HCT116 (cell line): Measurements from ENCODE around the gene TMEM201. TPM values are rescaled to one million over a fixed set of nuclear protein-coding genes. Genes with fewer than 3 reads are reported as not detected.

Experiments used
- ATAC-seq: fragments of 200-7000 bp; cut with Tn5 transposase; 2 replicates; pipeline ENCODE4 v1.9.1; 2020; ENCODE audit warnings: mild to moderate bottlenecking, moderate library complexity
- BruUV-seq: library from RNA; stranded (reverse); fragments of 400-500 nt; replicated peaks from 2 replicates; lab custom pipeline; 2021; lab: Mats Ljungman, UMichigan
- CTCF ChIA-PET: fragments of 300-600 bp; sonication (Branson Sonifier 250); formaldehyde crosslinking; loops from one replicate; lab custom pipeline; 2021; ENCODE audit warnings: antibody characterized with exemption; lab: Charles Lee
- POLR2A ChIA-PET: fragments of 300-600, 350-600 bp; sonication (Branson Sonifier 250); formaldehyde crosslinking; loops from one replicate; lab custom pipeline; 2021; ENCODE audit warnings: antibody characterized with exemption; lab: Charles Lee
- RAD21 ChIA-PET, 2 experiments: fragments of 300-600 bp; sonication (Branson Sonifier 250); formaldehyde crosslinking; loops; one replicate each; lab custom pipeline; 2023; ENCODE audit warnings: low total read pairs in 2 of 2; ENCODE audit not compliant: uncharacterized antibody in 2 of 2, unreplicated experiment in 2 of 2, low non-redundant PET in 1 of 2; lab: Charles Lee
- DNase-seq: peaks from one replicate; pipeline ENCODE4 v3.0.0-alpha.2; 2010; ENCODE audit warnings: low read depth, low spot score
- H2AFZ ChIP-seq: fragments of 200-600 bp; shearing (Covaris generic), sonication (generic); 2 replicates; pipeline ENCODE4 v1.6.1; 2017; ENCODE audit warnings: low read depth, mixed run types, mixed read lengths, antibody characterized with exemption, low read length; ENCODE audit not compliant: poor library complexity, severe bottlenecking
- H3K27ac ChIP-seq: 2 replicates; pipeline ENCODE4 v1.5.1; 2012; ENCODE audit warnings: low read depth, low read length
- H3K27me3 ChIP-seq: fragments of 200-600 bp; sonication (generic); 2 replicates; pipeline ENCODE4 v1.6.1; 2016; ENCODE audit warnings: mixed run types, low read length, mixed read lengths; ENCODE audit not compliant: insufficient read depth
- H3K36me3 ChIP-seq, 2 experiments: fragments of 200-500 bp in 1 of 2; fragments of 200-600 bp in 1 of 2; sonication (Bioruptor generic) in 1 of 2; sonication (generic) in 1 of 2; 2 replicates each; pipeline versions ENCODE4 v1.5.1 to v1.6.1; 2014 to 2016; ENCODE audit warnings: low read length in 2 of 2, inconsistent platforms in 1 of 2, mixed read lengths in 1 of 2, mixed run types in 1 of 2; ENCODE audit not compliant: insufficient read depth in 2 of 2, control insufficient read depth in 1 of 2
- H3K4me1 ChIP-seq, 2 experiments: fragments of 200-600 bp in 1 of 2; sonication (generic) in 1 of 2; 2 replicates each; pipeline versions ENCODE4 v1.5.1 to v1.6.1; 2012 to 2017; ENCODE audit warnings: low read length in 2 of 2, inconsistent platforms in 1 of 2, mild to moderate bottlenecking in 1 of 2, mixed read lengths in 1 of 2, mixed run types in 1 of 2, moderate library complexity in 1 of 2; ENCODE audit not compliant: insufficient read depth in 2 of 2, control insufficient read depth in 1 of 2
- H3K4me2 ChIP-seq: fragments of 200-600 bp; sonication (generic); 2 replicates; pipeline ENCODE4 v1.6.1; 2017; ENCODE audit warnings: mixed run types, low read length, mixed read lengths
- H3K4me3 ChIP-seq, 2 experiments: fragments of 200-600 bp in 1 of 2; sonication (generic) in 1 of 2; replicated peaks in 1 of 2; 2 replicates each; pipeline ENCODE4 v1.5.1; 2011 to 2016; ENCODE audit warnings: low read length in 2 of 2, control low read depth in 1 of 2, low read depth in 1 of 2, mild to moderate bottlenecking in 1 of 2, mixed read lengths in 1 of 2, mixed run types in 1 of 2
- H3K79me2 ChIP-seq: fragments of 200-600 bp; sonication (generic); 2 replicates; pipeline ENCODE4 v1.6.1; 2017; ENCODE audit warnings: mild to moderate bottlenecking, mixed run types, low read length, moderate library complexity, mixed read lengths; ENCODE audit not compliant: insufficient read depth
- H3K9ac ChIP-seq: fragments of 200-600 bp; sonication (generic); 2 replicates; pipeline ENCODE4 v1.6.1; 2016; ENCODE audit warnings: low read length, mixed read lengths
- H3K9me2 ChIP-seq: fragments of 200-600 bp; sonication (generic), shearing (Covaris generic); 2 replicates; pipeline ENCODE4 v1.6.1; 2017; ENCODE audit warnings: mixed run types, mild to moderate bottlenecking, moderate library complexity; ENCODE audit not compliant: insufficient read depth
- H3K9me3 ChIP-seq, 2 experiments: fragments of 200-500 bp in 1 of 2; fragments of 200-600 bp in 1 of 2; sonication (Bioruptor generic) in 1 of 2; sonication (generic) in 1 of 2; 2 replicates each; pipeline ENCODE4 v1.6.1; 2014 to 2017; ENCODE audit warnings: low read length in 2 of 2, mixed read lengths in 2 of 2, inconsistent platforms in 1 of 2, low read depth in 1 of 2, mild to moderate bottlenecking in 1 of 2, mixed run types in 1 of 2, moderate library complexity in 1 of 2; ENCODE audit not compliant: control insufficient read depth in 1 of 2, insufficient read depth in 1 of 2
- H4K20me1 ChIP-seq: fragments of 200-600 bp; sonication (generic), shearing (Covaris generic); 2 replicates; pipeline ENCODE4 v1.6.1; 2017; ENCODE audit warnings: mixed run types, mild to moderate bottlenecking, moderate library complexity; ENCODE audit not compliant: insufficient read depth
- CBX3 ChIP-seq: IDR thresholded peaks from 2 replicates; pipeline ENCODE4 v1.6.1; 2012; ENCODE audit warnings: low read depth
- CEBPB ChIP-seq: IDR thresholded peaks from 2 replicates; pipeline ENCODE4 v1.6.1; 2012; ENCODE audit warnings: low read depth
- EGR1 ChIP-seq: IDR thresholded peaks from 2 replicates; pipeline ENCODE4 v1.6.1; 2012; ENCODE audit warnings: low read depth
- EZH2phosphoT487 ChIP-seq: fragments of 200-600 bp; IDR thresholded peaks from 2 replicates; pipeline ENCODE4 v1.6.1; 2018; ENCODE audit warnings: antibody characterized with exemption, borderline replicate concordance
- FOSL1 ChIP-seq: IDR thresholded peaks from 2 replicates; pipeline ENCODE4 v1.6.1; 2012; ENCODE audit warnings: low read depth
- JUND ChIP-seq: IDR thresholded peaks from 2 replicates; pipeline ENCODE4 v1.6.1; 2012
- POLR2A ChIP-seq: IDR thresholded peaks from 2 replicates; pipeline ENCODE4 v1.7.0; 2011; ENCODE audit warnings: borderline replicate concordance; ENCODE audit not compliant: insufficient read depth, insufficient read length; ENCODE audit errors: extremely low read depth
- POLR2AphosphoS5 ChIP-seq: IDR thresholded peaks from 2 replicates; pipeline ENCODE4 v1.6.1; 2011; ENCODE audit warnings: mild to moderate bottlenecking, low read depth, low read length, moderate library complexity
- RAD21 ChIP-seq: IDR thresholded peaks from 2 replicates; pipeline ENCODE4 v1.6.1; 2012; ENCODE audit warnings: low read depth, mild to moderate bottlenecking
- REST ChIP-seq: IDR thresholded peaks from 2 replicates; pipeline ENCODE4 v1.6.1; 2012; ENCODE audit warnings: low read depth
- SRF ChIP-seq: IDR thresholded peaks from 2 replicates; pipeline ENCODE4 v1.6.1; 2012; ENCODE audit warnings: low read depth
- TCF7L2 ChIP-seq: IDR thresholded peaks from 2 replicates; pipeline ENCODE4 v1.7.0; 2011; ENCODE audit warnings: borderline replicate concordance, inconsistent platforms; ENCODE audit not compliant: insufficient read depth, insufficient read length; ENCODE audit errors: extremely low read depth
- ZFX ChIP-seq: fragments of 450-650 bp; IDR thresholded peaks from 2 replicates; pipeline ENCODE4 v1.6.1; 2017
- ZNF274 ChIP-seq: fragments of 200-500 bp; sonication (Bioruptor generic); IDR thresholded peaks from 2 replicates; pipeline ENCODE4 v1.6.1; 2014; ENCODE audit warnings: mild to moderate bottlenecking, low read depth, low read length, inconsistent platforms
- intact Hi-C: fragments of 100-400 bp; cut with micrococcal nuclease; formaldehyde crosslinking; loops from 2 replicates; pipeline ENCODE4 v1.10.0; 2022
- total RNA-seq: library from RNA; stranded (reverse); gene quantifications from one replicate; pipeline ENCODE4 v1.2.1, GENCODE V29; 2021; ENCODE audit not compliant: unreplicated experiment
- TF ChIP-seq, protein P1 (sequence below): IDR thresholded peaks from 2 replicates; pipeline ENCODE4 v1.6.1; 2012
- TF ChIP-seq, protein P2 (sequence below): IDR thresholded peaks from 2 replicates; pipeline ENCODE4 v1.6.1; 2011; ENCODE audit warnings: mild to moderate bottlenecking, low read length, moderate library complexity; ENCODE audit not compliant: insufficient replicate concordance; ENCODE audit errors: extremely low read depth

Gene TMEM201
- total RNA-seq, 1 experiment from 2014 or later = 27.6 TPM

DNA sequence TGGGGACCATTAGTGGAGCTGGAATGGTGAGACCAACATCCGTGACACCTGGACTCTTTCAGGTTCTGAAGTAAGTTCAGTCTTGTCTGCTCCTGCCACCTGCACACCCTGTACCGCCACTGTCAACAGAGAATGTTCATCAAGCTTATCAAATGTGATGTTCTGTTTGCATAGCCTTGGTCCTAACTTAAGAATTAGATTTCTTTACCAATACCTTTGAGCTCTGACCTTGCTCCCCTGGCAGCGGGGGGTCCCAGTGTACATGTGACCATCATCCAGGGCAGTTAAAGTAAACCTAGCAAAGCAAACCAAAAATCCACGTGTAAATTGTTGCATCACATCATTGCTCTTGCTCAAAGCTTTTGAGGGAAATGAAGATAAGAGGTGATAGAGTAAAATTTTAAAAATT lies 35.0 kb upstream of the TMEM201 start:
- DNase-seq = no peak
- no TSS peak for BruUV-seq
- intact Hi-C loops = no loop called here
- H3K4me2 ChIP-seq = no peak overlapping the region
- H3K9ac ChIP-seq = no peak overlapping the region
- H4K20me1 ChIP-seq = peaks cover 13% of the 10 kb centered on the region
- no peaks in the 10 kb centered on the region for H3K27me3 ChIP-seq
- no peak for ATAC-seq
- H3K36me3 ChIP-seq = peaks cover 17 to 32% of the 10 kb centered on the region in 2 experiments; a peak in 3 of 4 replicates
- RAD21 ChIA-PET = no interaction called here
- POLR2A ChIA-PET = interaction anchor here (0.8 kb wide), 1 partner anchor 15 kb away, joined by 3 read pairs; the partner anchor contains the start of gene SLC25A33
- CTCF ChIA-PET = interaction anchor here (0.7 kb wide), 2 partner anchors 8 to 20 kb away, joined by 3 read pairs; no protein-coding TSS in a partner anchor
- H3K9me3 ChIP-seq = no peaks in the 10 kb centered on the region
- no peaks in the 10 kb centered on the region for H3K9me2 ChIP-seq
- H3K79me2 ChIP-seq = peaks cover 86% of the 10 kb centered on the region
- no peak overlapping the region for H2AFZ ChIP-seq
- no peak for TF ChIP-seq TCF7L2
- TF ChIP-seq CEBPB = no peak
- no peak for TF ChIP-seq ZNF274
- no peak for TF ChIP-seq ZFX
- TF ChIP-seq EGR1 = no peak
- TF ChIP-seq SRF = no peak
- TF ChIP-seq, protein P1, sequence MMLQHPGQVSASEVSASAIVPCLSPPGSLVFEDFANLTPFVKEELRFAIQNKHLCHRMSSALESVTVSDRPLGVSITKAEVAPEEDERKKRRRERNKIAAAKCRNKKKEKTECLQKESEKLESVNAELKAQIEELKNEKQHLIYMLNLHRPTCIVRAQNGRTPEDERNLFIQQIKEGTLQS = no peak
- TF ChIP-seq FOSL1 = no peak
- TF ChIP-seq CBX3 = no peak
- no peak for TF ChIP-seq POLR2A
- TF ChIP-seq RAD21 = no peak
- TF ChIP-seq EZH2phosphoT487 = no peak
- TF ChIP-seq JUND = no peak
- TF ChIP-seq, protein P2, sequence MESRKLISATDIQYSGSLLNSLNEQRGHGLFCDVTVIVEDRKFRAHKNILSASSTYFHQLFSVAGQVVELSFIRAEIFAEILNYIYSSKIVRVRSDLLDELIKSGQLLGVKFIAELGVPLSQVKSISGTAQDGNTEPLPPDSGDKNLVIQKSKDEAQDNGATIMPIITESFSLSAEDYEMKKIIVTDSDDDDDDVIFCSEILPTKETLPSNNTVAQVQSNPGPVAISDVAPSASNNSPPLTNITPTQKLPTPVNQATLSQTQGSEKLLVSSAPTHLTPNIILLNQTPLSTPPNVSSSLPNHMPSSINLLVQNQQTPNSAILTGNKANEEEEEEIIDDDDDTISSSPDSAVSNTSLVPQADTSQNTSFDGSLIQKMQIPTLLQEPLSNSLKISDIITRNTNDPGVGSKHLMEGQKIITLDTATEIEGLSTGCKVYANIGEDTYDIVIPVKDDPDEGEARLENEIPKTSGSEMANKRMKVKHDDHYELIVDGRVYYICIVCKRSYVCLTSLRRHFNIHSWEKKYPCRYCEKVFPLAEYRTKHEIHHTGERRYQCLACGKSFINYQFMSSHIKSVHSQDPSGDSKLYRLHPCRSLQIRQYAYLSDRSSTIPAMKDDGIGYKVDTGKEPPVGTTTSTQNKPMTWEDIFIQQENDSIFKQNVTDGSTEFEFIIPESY = no peak
- TF ChIP-seq REST = no peak
- TF ChIP-seq POLR2AphosphoS5 = no peak
- TF ChIP-seq, all 23 proteins: peak for 0
- Histone ChIP-seq H3K4me1 (peaks cover 6 to 25% of the 10 kb centered on the region in 2 experiments), H3K27ac (no peak overlapping the region), H3K4me3 (no peak overlapping the region)
